Fibroblast of villous mesenchyme (primary cell): ENCODE measurements around the gene RTEL1. TPM values are rescaled to one million over a fixed set of nuclear protein-coding genes. Genes with fewer than 3 reads are reported as not detected.
"Not testable (repeated sequence)": the region's sequence is repeated elsewhere in the genome, so short reads cannot be mapped to it uniquely, and the experiment has no call there.

Experiments used
- DNase-seq: peaks from one replicate; pipeline ENCODE4 v3.0.0-alpha.2; 2010; ENCODE audit warnings: low read depth
- H3K4me3 ChIP-seq: 2 replicates; pipeline ENCODE4 v1.5.1; 2011; ENCODE audit warnings: low read depth, mild to moderate bottlenecking, low read length
- total RNA-seq: library from RNA; depleted of rRNA; stranded (reverse); fragments of >200 nt; gene quantifications from 2 replicates; pipeline ENCODE4 v1.2.3, GENCODE V29; 2012
- TF ChIP-seq, protein P1 (sequence below): IDR thresholded peaks from 2 replicates; pipeline ENCODE4 v1.5.1; 2012; ENCODE audit warnings: low read depth, mild to moderate bottlenecking, low read length; ENCODE audit not compliant: insufficient read depth

The RTEL1 gene
- total RNA-seq, 1 donor: 11.7 TPM

DNA sequence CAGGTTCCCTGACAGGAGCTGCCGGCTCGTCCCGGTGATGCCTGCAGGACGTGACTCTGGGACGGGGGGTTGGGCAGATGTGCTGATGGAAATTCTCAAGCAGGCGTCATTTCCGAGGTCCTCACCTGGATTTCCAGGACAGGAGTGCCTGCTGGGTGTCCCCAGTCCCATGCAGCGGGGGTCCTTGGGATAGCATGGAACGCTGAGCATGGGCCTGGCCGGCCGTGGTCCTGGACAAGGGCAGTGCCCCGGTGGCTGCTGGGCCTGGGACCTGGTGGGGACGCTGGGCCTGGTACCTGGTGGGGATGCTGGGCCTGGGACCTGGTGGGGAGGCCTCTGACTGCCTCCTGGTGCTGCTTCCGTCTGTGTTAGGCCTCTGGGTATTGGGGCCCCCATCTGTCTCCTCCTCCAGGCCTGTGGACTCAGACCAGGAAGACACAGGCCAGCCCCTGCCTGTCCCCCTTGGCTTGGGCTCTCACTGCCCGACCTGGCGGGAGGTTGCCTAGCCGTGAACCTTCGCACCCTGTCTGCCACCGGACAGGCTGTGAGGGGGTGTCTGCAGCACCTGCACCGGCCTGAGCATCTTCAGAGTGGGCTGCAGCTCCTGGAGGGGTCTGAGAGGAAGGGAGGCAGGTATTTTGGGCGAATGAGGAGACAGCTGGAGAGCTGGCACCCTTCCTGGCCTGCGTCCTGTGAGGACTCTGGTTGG lies 6.2 kb downstream of the RTEL1 start:
- no peak overlapping the region for H3K4me3 ChIP-seq
- TF ChIP-seq, protein P1, sequence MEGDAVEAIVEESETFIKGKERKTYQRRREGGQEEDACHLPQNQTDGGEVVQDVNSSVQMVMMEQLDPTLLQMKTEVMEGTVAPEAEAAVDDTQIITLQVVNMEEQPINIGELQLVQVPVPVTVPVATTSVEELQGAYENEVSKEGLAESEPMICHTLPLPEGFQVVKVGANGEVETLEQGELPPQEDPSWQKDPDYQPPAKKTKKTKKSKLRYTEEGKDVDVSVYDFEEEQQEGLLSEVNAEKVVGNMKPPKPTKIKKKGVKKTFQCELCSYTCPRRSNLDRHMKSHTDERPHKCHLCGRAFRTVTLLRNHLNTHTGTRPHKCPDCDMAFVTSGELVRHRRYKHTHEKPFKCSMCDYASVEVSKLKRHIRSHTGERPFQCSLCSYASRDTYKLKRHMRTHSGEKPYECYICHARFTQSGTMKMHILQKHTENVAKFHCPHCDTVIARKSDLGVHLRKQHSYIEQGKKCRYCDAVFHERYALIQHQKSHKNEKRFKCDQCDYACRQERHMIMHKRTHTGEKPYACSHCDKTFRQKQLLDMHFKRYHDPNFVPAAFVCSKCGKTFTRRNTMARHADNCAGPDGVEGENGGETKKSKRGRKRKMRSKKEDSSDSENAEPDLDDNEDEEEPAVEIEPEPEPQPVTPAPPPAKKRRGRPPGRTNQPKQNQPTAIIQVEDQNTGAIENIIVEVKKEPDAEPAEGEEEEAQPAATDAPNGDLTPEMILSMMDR: no peak
- DNase-seq: no peak

DNA sequence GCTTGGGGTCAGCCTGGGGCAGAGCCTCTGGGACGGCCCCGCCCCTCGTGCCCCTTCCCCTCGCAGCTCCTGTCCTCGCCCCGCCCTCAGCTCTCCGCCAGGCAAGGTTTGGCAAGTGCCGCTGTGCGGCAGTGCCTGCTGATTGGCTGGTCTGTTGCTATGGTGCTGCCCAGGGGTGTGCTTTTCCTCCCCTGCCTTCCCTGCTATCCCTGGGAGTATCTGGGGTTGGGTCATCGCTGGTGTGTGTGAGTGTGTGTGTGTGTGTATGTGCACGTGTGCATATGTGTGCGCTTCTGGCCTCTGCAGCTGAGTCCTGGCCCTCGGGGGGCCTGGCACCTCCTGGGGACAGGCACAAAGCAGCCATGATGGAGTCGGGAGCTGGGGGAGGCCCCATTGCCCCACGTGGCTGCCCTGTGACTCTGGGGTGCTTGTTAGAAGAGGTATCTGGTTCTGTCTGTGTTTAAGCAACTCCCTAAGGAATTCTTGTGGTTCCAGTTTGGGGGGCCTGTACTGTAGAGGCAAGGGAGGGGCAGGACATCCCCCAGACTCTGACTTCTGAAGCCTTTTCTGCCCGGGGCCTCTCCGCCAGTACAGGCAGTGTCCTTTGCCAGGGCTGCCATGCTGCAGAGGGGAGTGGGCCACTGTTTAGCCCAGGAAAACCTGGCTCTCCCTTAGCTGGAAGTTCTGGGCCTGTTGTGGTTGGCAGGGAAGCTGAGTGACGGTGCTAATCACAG lies 6.9 kb downstream of the RTEL1 start:
- DNase-seq: peak; percentile 32

DNA sequence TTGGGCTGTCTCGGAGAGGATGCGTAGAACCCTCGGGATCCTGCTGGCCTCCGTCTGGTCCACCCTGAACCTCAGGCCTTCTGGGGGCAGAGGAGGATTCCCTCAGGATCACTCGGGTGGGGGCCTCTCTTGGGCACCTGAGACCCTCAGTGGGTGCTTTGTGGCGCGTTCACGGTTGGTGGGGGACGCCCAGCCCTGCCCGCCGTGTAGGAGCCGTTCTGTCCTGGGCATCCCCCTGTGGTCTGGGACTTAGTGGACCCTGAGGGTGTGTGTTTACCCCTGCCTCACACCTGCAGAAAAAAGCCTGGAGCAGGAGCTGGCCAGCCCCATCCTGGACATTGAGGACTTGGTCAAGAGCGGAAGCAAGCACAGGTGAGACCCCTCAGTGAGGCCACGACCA lies 7.6 kb downstream of the RTEL1 start:
- no peak overlapping the region for H3K4me3 ChIP-seq
- no peak for DNase-seq
- TF ChIP-seq, protein P1: no peak

More for the DNA sequence above, 6.9 kb downstream of the RTEL1 start:
- no peak overlapping the region for H3K4me3 ChIP-seq
- TF ChIP-seq, protein P1: no peak

DNA sequence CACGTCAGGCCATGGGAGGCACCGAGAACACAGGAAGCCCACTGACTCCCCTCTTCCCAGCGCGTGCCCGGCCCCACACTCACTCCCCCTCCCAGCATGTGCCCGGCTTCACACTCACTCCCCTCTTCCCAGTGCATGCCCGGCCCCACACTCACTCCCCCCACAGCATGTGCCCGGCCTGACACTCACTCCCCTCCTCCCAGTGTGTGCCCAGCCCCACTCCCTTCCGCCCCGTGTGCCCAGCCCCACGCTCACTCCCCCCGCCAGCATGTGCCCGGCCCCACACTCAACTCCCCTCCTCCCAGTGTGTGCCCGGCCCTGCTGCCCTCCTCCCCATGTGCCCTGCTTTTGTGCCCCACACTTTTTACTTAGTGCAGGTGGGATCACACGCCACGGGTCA lies 9.7 kb downstream of the RTEL1 start:
- no peak for DNase-seq
- H3K4me3 ChIP-seq: no peak overlapping the region
- TF ChIP-seq, protein P1: no peak

DNA sequence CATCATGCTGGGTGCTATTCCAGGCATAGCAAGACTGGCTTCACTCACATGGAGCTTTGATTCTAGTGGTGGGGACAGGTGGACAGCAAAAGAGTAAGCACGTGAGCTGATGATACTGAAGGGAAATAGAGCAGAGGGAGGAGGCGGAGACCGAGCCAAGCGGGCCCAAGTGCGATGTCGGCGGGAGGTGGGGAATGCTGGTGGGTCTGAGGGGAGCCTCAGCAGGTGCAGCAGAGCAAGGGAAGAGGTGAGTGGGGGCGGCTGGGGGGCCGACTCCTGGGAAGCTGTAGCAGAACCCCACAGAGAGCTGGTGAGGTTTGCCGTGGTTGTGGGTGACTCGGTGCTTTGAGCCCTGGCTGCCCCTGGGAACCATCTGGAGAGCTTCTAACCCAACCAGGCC lies 10.2 kb downstream of the RTEL1 start:
- no peak overlapping the region for H3K4me3 ChIP-seq
- no peak for DNase-seq
- TF ChIP-seq, protein P1: no peak

DNA sequence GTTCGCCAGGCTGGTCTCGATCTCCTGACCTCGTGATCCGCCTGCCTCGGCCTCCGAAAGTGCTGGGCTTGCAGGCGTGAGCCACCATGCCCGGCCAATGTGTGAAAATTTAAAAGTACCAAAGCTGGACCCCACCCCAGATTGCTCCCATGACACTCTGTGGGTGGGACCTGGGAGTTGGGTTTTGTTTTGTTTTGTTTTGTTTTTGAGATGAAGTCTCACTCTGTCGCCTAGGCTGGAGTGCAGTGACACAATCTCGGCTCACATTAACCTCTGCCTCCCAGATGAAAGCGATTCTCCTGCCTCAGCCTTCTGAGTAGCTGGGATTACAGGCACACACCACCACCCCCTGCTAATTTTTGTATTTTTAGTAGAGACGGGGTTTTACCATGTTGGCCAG lies 13.6 kb downstream of the RTEL1 start:
- DNase-seq, H3K4me3 ChIP-seq: not testable (repeated sequence)

DNA sequence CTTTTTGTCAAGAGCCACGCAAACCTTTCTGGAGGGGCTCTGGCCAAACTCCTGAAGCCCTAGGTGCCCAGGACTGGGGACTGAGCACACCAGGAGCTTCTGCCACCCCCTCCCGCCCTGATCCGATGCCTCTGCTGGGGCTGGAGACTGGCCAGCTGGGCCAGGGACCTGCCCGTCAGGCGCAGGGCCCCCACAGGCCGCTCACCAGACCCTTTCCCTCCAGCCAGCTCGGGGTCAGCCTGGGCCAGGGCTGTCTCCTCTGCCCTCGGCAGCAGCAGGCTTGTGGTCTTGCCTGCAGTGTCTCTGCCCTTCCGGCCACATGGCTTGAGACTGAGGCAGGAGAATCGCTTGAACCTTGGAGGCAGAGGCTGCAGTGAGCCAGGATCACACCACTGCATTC lies 14.6 kb downstream of the RTEL1 start:
- no peak for DNase-seq
- TF ChIP-seq, protein P1: no peak
- H3K4me3 ChIP-seq: no peak overlapping the region
